Hepatocyte (in vitro differentiated cells): ENCODE data around the gene MBTPS2.

Experiments used
- EZH2 ChIP-seq: fragments of 200-600 bp; sonication (generic); IDR thresholded peaks from 2 replicates; pipeline ENCODE4 v1.6.1; 2016; ENCODE audit warnings: antibody characterized with exemption, mild to moderate bottlenecking, borderline replicate concordance
- TF ChIP-seq, protein P1 (sequence below): fragments of 200-600 bp; sonication (generic); IDR thresholded peaks from 2 replicates; pipeline ENCODE4 v1.5.1; 2016; ENCODE audit warnings: antibody characterized with exemption, mild to moderate bottlenecking; ENCODE audit not compliant: poor library complexity

DNA sequence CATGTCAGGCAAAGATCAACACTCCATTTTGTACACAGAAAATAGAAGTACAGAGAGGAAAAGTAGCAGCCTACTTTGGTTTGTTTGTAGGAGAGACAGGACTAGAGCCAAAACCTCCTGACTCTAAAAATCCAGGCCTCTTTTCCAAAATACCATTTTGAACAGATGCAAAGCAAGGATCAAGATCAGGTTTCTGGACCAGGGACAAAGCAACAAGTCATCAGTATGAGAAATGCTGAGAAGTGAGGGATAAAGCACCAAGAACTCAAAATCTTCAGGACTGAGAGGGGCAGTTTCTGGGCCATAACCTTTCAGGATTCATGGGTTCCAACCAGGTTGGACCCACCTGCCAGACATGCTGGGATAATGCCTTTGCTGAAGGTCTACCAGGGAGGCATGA, 36.6 kb upstream of the MBTPS2 start:
- TF ChIP-seq EZH2: no peak
- TF ChIP-seq, protein P1, sequence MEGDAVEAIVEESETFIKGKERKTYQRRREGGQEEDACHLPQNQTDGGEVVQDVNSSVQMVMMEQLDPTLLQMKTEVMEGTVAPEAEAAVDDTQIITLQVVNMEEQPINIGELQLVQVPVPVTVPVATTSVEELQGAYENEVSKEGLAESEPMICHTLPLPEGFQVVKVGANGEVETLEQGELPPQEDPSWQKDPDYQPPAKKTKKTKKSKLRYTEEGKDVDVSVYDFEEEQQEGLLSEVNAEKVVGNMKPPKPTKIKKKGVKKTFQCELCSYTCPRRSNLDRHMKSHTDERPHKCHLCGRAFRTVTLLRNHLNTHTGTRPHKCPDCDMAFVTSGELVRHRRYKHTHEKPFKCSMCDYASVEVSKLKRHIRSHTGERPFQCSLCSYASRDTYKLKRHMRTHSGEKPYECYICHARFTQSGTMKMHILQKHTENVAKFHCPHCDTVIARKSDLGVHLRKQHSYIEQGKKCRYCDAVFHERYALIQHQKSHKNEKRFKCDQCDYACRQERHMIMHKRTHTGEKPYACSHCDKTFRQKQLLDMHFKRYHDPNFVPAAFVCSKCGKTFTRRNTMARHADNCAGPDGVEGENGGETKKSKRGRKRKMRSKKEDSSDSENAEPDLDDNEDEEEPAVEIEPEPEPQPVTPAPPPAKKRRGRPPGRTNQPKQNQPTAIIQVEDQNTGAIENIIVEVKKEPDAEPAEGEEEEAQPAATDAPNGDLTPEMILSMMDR: no peak
